NCI-H748 (cell line): ENCODE data around the gene DCUN1D1.
A peak's percentile ranks its signal among the peaks of the same experiment; 100 is the strongest.

Source experiments
- DNase-seq: peaks from one replicate; lab custom pipeline; 2025; ENCODE audit not compliant: unreplicated experiment; lab: John Stamatoyannopoulos, UW

DCUN1D1 gene

GRCh38 chr3:182973047-182973446 is 7.3 kb downstream of the DCUN1D1 start:
- DNase-seq = no peak

DNA sequence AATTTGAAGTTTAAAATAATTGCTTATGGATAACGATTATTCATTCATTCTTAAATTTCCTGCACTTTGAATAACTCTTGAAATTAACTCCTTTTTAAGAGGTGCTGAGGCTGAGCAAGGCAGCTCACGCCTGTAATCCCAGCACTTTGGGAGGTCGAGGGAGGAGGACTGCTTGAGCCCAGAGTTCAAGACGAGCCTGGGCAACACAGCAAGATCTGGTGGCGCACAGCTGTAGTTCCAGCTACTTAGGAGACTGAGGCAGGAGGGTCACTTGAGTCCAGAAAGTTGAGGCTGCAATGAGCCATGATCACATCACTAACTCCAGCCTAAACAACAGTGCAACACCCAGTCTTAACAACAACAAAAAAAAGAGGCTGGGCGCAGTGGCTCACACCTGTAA is 8.0 kb downstream of the DCUN1D1 start:
- DNase-seq = no peak

DNA sequence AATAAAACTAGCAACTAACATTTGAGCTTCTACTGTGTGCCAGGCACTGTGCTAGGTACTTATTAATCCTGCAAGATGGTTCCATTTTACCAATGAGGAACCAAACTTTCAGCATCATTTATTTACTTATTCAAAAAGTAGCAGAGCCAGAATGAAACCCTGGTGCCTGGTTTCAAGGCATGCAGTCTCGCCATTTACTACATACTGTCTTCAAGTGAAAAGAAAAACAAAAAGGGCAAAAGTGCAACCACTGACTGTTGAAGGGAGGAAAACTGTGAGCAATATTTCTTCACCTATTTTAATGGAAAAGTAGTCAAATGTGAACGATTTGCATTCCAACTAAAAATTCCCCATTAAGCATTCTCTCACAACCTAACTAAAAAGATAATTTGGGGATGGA is 8.7 kb downstream of the DCUN1D1 start:
- DNase-seq = no peak

DNA sequence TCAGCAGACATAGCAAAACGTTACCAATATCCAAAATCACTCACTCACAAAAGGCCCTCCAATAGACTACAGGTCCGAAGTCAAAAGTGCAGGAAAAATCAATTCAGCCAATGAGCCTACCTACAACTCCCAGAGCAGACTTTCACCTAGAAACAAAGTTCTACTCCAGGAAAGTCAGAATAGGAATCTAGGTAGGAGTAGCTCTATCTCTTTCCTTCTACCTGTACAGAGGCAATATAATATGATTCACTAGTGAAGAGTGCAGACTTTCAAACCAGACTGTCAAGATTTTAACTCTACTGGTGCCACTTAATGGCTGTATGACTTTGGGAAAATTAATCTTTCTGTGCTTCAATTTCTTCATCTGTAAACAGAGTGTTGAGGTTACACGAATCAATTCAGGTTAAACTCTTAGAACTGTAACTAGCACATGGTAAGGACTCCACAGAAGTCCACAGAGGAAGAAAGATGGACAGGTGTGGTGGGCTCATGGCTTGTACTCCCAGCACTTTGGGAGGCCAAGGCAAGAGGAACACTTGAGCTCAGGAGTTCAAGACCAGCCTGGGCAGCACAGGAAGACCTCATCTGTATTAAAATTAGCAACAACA is 9.4 kb downstream of the DCUN1D1 start:
- DNase-seq = no peak

DNA sequence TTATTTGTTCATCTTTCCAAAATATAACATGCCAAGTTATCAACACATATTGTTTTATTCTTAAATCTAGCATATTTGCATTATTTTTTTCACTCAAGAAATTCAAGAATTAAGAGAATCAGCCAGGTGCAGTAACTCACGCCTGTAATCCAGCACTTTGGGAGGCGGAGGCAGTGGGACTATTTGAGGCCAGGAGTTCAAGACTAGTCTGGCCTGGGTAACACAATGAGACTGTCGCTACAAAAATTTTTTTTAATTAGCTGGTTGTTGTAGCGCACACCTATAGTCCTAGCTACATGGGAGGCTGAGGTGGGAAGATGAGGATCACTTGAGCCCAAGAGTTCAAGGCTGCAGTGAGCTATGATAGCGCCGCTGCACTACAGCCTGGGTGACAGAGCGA is 10.5 kb downstream of the DCUN1D1 start:
- DNase-seq = no peak

DNA sequence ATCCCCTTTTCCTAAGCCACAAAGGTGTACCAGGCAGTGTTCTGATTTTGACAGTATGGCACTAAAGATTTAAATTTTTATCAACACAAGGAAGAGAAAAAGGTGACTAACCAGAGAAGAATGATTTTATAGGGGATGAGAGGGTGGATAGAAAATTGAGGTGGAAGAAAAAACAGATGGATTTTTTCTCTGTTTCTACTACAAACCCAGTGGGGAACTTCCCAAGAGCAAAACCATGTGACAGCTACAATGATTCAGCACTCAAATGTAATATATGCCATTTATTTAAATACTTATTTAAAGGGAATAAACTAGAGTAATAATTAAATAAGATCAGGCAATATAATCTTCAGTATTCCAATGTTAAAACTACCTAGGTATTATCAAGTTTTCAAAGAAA is 11.1 kb downstream of the DCUN1D1 start:
- DNase-seq = no peak

DNA sequence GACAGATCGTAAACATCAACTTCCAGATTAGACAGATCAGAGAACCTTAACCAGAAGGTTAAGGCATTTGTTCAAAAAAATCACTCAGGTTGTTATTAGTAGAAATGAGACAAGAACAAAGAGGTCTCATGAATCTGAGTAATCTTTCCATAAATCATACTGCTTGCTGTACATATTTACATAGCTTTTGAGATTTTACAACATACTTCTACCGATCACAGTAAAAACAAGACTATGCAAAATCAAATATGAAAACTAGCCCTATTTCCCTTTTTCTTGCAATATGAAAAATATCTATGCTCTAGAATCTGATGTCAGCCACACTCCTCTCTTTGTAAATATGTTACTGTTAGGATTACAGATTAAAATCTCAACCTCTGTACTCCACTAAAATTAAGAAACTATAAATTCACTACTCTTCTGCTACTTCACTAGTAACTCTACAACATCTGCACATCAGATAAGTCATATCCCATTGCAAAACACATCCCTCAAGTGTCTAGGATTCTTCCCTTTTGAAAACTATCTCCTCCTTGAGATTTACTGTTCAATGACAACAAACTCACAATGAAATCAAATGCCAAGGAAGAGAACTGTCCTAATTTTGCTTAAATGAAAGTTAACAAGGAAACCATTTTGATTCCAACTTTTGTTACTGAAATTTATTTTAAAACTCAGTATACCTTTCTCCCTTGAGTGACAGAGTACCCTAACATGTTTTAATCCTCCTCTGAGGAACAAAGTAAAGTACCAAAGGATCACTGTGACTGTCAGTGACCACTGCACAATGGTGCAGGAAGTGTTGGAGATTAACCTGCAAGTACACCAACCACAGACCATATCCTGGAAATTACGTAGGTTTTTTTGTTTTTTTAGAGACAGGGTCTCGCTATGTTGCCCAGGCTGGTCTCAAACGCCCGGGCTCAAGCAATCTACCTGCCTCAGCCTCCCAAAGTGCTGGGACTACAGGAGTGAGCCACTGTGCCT is 12.8 kb downstream of the DCUN1D1 start:
- no peak for DNase-seq

- no peak for DNase-seq
Measured at GRCh38 chr3:182965861-182966366, 14.4 kb downstream of the DCUN1D1 start.

DNA sequence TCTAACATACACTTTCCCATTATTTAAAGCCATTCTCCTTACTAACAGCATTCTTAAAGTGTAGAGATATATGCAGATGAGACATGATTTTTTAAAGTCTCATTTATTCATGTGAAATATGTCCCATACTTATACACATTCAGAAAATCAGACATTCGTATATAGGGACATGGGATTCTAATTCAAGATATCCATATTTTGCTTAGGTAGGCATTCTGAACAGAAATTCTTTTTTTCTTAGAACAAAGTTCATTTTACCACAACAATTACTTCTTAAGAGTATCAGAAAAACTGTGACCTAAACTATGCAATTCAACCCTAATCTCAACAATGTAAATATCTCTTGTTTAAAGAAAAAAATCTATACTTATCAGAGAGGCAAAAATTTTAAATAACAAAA is 16.2 kb downstream of the DCUN1D1 start:
- no peak for DNase-seq

GRCh38 chr3:182962166-182962565 is 18.2 kb downstream of the DCUN1D1 start:
- no peak for DNase-seq

- DNase-seq = peak; percentile 75
Measured at GRCh38 chr3:182959474-182960350, 20.6 kb downstream of the DCUN1D1 start.

DNA sequence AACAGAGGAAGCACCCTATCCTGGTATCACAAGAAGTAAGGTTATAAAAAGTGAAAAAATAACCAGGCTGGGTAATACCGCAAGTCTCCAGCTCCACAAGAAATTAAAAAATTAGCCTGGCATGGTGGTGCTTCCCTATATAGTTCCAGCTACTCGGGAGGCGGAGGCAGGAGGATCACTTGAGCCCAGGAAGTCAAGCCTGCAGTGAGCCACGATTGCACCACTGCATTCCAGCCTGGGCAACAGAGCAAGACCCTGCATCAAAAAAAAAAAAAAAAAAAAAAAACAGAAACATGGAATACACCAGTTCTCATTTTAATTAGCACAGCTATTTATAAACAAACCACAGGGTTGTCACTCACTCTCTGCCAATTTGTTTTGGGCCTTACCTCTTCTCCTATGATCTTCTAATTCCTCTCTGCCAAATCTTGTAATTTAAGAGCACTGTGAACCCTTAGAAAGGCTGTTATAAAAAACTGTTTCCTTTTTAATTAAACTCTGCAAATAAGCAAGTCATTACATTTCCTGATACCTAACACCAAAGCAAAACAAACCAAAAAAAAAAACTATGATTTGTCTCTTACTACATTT is 22.6 kb downstream of the DCUN1D1 start:
- no peak for DNase-seq

DNA sequence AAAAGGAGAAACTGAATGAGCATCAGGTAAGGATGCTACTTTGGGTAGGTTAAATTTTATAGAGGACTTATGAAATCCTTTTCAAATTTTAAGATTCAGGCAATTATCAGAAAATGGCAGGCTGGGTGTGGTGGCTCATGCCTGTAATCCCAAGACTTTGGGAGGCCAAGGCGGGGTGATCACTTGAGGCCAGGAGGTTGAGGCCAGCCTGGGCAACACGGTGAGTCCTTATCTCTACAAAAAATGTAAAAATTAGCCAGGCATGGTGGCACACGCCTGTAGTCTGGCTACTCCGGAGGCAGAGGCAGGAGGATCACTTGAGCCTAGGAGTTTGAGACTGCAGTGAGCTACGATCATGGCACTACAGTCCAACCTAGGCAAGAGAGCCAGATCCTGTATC is 23.1 kb downstream of the DCUN1D1 start:
- no peak for DNase-seq

- DNase-seq = no peak
Measured at GRCh38 chr3:182954553-182955235, 25.6 kb downstream of the DCUN1D1 start.

DNA sequence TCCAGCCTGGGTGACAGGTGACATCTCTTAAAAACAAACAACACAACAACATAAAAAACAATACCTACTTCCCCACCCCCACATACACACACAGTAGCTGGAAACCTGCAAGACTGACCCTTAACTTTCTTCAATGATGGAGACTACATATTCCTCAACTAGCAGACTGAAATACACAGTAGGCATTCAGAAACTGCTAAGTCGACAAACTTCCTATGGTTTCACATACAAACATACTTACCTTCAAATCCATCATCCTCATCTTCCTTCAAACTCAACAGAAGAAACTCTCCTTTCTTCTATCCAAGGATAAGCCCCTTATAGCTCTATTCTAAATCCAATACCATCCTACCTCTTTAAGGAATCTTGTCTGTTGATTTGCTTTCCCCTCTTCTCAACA is 30.6 kb downstream of the DCUN1D1 start:
- no peak for DNase-seq

GRCh38 chr3:182948305-182948704 is 32.0 kb downstream of the DCUN1D1 start:
- DNase-seq = no peak

- no peak for DNase-seq
Measured at GRCh38 chr3:182947888-182948287, 32.5 kb downstream of the DCUN1D1 start.

- DNase-seq = no peak
Measured at GRCh38 chr3:182941719-182942118, 38.6 kb downstream of the DCUN1D1 start.

DNA sequence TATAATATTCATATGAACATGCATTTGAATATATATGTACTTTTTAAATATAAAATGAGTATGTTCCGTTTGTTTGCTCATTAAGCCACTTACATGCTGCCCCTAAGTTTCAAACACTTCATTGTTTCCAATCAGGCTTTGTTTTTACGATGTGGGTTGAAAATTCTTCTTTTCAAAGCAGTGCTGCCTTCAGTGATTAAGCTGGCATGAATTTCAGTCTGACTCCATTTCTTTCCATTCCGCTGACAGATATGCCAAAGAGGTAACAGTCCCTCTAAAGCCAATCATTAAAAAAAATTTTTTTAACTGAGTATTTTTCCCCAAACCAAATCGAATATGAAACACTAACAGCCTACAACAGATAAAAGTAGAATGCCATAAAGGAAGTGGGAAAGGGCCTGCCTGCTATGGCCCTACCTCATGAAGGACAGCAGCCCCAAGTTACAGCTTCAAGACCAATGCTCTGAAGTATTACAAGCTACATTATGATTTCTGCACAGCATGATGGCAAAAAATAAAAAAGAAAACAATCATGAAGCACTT is 40.0 kb downstream of the DCUN1D1 start:
- DNase-seq = no peak
